Smooth muscle cell of trachea (primary cell): ENCODE data around the gene NPTN. TPM values are rescaled to one million over a fixed set of nuclear protein-coding genes. Genes with fewer than 3 reads are reported as not detected.

Experiments used
- total RNA-seq: library from RNA; depleted of rRNA; stranded (reverse); fragments of >200 nt; gene quantifications from 2 replicates; pipeline ENCODE4 v1.2.1, GENCODE V29; 2014

NPTN gene
- total RNA-seq: 154 and 162 TPM in 2 replicates

GRCh38 chr15:73633111-73633990 lies at the start of gene NPTN:
Gene NPTN, minus strand, starts transcription at chr15:73633389. Its CDS starts 174 bp downstream, at chr15:73633215.

Other genes starting within 250 kb of the NPTN start
- gene REC114, start 190.2 kb downstream of the NPTN start, total RNA-seq: not detected in 2 replicates
- 170 and 216 TPM in 2 replicates for gene CD276, start 51.0 kb upstream of the NPTN start, total RNA-seq
- 0.73 and 1.5 TPM in 2 replicates for gene INSYN1, start 120.0 kb upstream of the NPTN start, total RNA-seq
- not detected in 2 replicates for gene TBC1D21, start 240.2 kb upstream of the NPTN start, total RNA-seq